ENCODE results near the gene RELCH. TPM values are rescaled to one million over a fixed set of nuclear protein-coding genes. Genes with fewer than 3 reads are reported as not detected.

The RELCH gene
- total RNA-seq, 1 donor from 2014 or later: 11.5 TPM

DNA sequence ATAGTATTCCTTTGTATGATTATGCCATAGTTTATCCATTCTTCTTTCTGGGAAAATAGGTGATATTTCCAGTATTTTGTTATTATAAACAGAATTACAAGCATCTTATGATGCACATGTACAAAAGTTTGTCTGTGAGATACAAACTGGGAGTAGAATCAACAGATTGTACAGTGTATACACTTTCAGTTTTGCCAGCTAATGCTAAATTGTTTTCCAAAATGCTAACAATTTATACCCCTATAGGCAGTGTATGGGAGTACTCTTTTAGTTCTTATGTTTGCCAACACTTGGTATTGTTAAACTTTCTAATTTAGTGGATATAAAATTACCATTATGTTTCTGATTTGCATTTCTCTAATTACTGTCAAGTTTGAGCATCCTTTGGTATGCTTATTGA is 107.0 kb downstream of the RELCH start:
- DNase-seq (no peak), ATAC-seq (no peak)
- intact Hi-C loops (cut with micrococcal nuclease): no loop called here

DNA sequence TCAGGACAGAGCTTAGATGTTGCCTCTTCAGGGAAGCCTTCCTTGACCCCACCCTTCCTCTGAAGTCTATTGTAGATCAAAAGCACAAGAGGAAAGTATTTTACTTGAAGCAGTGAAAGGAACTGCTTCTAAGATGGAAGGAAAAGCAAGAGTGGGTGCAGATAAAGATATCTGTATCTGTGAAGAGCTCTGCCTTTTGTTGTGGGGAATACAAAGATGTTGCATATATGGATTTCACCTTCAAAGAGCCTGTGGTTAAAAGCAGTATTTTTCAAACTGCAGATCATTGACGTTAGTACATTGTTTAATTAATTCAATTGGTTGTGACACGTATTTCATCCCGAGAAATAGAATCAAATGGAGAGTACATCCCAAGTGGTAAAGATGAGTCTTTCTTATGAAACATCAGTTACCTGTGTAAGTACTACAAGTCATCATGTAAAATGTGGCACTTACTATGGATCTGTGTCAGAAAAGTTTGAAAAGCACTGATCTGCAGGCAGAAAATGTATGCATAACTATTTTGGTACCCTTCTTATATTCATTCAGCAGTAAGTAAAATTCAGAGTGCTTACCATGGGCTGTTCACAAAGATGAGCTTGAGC is 113.4 kb downstream of the RELCH start:
- ATAC-seq: no peak
- no peak for DNase-seq
- intact Hi-C loops (cut with micrococcal nuclease): no loop called here

DNA sequence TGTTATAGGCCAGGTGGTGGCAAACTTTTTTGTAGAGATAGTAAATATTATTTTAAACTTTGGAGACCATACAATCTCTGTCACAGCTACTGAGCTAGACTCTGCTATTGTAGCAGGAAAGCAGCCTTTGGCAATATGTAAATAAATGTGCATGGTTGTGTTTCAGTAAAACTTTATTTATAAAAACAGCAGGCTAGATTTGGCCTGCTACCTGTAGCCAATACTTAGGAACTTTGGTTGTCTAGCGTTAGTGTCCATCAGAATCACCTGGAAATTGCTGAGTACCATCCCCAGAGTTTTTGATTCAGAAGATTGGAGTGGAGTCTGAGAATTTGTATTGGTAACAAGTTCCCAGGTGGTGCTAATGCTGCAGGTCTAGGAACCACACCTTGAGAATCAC is 114.3 kb downstream of the RELCH start:
- intact Hi-C loops (cut with micrococcal nuclease): no loop called here
- no peak for ATAC-seq
- no peak for DNase-seq

DNA sequence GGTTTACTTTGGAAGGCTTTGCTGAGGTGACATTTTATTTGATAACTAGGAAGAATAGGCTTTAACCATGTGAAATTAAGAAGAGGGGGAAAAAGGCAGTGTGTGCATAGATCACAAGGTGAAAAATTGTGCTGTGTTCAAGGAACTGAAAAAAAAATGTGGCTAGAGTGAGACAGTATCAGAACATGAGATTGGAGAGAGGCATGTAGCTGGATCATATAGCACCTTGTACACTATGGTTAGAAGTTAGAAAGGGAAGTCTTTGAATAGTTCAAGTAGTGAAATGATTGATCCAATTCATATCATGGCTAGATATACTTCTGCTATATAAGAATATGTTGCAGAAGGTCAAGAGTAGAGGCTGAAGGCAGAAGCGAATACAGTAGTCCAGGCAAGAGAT is 125.8 kb downstream of the RELCH start:
- DNase-seq: no peak
- no peak for ATAC-seq
- intact Hi-C loops (cut with micrococcal nuclease): no loop called here

DNA sequence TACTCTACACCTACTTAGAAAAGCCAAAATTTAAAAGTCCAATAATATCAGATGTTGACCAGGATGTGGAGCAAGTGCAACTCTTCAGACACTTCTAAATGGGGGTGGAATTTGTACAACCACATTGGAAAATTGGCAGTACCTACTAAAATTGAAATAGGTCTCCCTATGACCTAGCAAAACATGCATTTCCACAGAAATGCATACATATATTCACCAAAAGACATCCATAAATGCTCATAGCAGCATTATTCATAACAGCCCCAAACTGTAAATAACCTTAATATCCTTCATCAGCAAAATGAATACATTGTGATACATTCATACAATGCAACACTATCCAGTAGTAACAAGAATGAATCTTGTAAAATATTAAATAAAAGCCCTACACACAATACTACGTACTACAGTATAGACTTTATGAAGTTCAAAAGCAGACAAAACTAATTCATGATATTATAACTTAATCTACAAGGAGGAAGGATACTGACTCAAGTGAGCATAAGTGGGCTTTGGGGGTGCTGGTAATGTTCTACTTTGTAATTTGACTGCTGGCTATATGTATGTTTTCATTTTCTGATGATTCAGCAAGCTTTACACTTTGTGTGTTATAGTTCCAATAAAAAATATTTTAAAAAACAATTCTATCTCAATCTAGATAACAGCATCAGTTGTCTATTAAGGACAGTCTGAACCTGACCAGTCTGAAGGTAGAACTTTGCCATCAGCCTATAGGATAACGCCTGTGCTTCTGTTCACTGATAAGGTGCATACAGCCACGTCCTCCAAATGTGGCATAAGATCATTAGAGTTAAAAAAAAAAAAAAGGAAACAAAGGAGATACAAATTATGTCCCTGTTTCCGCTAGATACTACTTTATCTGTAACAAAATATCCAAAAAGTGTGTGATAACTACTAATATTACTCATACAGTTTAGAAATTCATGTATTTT is 131.4 kb downstream of the RELCH start:
- ATAC-seq: no peak
- no peak for DNase-seq
- intact Hi-C loops (cut with micrococcal nuclease): no loop called here

DNA sequence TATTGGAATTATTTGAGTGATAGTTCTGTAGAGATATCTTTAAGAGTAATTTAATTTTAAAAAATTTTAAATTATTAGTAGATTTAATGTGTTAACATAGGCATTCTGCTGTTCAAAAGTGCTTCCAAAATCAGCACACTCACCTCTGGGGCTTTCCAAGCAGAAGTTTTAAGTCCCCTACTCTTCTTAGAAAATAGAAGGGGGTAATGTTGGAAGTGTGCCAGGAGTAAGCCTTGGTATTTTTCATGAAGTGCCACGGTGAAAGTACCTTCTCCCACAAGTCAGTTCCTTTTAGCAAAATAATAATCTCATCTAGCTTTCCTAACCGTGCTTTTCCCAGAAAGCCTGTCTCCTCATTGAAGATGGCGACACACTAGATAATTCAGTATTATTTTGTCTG is 134.1 kb downstream of the RELCH start:
- ATAC-seq (no peak), DNase-seq (no peak)
- intact Hi-C loops (cut with micrococcal nuclease): no loop called here

DNA sequence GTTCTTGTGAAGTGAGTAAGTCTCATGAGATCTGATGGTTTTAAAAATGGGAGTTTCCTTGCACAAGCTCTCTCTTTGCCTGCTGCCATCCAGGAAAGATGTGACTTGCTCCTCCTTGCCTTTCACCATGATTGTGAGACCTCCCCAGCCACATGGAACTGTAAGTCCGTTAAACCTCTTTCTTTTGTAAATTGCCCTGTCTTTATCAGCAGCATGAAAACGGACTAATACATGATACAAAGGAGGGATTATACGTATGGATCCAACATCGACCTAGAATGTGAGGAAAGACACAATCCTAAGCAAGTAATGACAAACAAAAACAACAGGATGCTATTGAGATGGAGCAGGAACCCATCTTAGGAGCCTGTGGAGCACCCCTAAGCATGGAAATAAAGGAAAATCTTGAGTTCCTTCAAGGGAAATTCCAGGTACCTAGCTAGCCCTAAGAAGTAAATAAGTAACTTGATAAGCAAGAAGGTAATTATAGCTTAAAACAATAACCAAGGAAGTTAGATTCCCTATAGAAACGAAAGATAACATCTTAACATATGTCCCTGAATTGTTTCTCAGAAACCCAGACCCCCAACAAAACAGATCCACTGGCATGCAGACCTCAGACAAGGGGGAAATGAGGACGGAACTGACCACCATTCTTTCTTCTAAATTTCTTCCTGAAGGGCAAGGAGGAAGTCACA is 136.6 kb downstream of the RELCH start:
- DNase-seq: no peak
- intact Hi-C loops (cut with micrococcal nuclease): no loop called here
- ATAC-seq: no peak

DNA sequence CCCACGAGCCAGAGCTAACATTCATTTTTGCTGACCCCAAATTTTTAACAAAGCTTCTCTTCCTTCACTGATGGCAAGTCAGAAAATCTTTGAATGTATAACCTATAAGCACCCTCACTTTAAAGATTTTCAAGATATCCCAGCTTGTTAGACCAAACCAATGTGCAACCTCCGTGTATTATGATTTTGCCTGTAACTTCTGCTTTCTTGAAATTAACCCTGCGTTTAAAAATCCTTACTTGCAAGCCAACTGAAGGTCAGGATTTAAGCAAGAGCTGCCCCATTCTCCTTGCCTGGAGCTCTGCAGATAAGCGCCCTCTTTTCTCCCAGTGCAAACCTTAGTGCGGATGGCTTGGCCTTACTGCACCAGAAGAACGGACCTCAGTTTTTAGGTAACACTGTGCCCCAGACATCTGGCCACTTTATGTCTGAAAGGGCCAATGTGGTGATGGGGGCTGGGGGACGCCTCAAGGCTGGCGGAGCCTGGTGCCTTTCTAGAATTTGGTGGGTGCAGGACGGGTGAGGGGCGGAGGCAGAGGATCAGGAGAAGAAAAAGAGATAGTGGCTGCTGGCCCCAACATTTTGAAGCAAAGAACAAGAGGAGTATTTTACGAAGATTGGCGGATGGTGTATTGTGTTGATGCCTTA is 137.2 kb downstream of the RELCH start:
- DNase-seq (no peak), ATAC-seq (no peak)
- intact Hi-C loops (cut with micrococcal nuclease): no loop called here

DNA sequence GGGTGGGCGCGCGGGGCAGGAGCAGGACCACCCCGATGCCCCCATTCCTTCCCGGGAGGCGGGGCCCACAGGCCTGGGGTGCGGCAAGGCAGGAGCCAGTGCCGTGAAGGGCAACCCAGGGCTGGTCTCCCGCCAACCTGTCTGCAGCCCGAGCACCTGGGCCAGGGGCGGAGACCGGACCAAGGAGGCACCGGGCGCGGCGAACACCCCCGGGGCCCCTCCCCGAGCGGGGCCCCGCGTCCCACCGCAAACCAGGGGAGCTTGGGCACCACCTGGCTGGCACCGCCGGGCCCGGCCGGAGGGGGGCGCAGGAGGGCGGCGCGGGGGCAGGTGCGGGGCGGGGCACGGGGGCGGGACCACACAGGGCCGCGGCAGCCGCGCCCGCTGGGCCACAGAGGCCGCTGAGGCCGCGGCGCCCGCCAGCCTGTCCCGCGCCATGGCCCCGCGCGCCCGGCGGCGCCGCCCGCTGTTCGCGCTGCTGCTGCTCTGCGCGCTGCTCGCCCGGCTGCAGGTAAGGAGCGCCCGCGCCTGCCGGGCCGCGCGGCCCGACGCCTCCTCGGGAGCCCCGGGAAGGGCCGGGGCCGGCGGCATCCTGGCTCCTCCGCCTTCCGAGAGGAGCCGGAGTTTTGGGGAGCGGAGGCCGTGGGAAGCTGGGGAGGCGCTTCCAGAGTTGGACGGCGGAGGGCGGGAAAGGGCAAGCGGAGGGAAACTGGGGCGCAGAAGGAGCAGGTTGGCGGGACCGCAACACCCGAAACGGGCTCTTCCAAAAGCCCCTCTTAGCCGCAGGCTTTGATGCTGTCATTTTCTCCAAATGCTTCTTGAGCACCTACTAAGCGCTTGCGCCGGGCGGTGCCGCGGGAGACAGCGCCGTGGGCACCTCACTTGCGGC is 138.1 kb downstream of the RELCH start, which contains the start of gene TNFRSF11A:
Gene TNFRSF11A (plus strand): TSS at position 394 of the 889 bp plus-strand sequence. CDS start 43 bp downstream, at position 437.
- intact Hi-C loops (cut with micrococcal nuclease): no loop called here
- DNase-seq (peak; percentile 69), ATAC-seq (peak; percentile 75)

DNA sequence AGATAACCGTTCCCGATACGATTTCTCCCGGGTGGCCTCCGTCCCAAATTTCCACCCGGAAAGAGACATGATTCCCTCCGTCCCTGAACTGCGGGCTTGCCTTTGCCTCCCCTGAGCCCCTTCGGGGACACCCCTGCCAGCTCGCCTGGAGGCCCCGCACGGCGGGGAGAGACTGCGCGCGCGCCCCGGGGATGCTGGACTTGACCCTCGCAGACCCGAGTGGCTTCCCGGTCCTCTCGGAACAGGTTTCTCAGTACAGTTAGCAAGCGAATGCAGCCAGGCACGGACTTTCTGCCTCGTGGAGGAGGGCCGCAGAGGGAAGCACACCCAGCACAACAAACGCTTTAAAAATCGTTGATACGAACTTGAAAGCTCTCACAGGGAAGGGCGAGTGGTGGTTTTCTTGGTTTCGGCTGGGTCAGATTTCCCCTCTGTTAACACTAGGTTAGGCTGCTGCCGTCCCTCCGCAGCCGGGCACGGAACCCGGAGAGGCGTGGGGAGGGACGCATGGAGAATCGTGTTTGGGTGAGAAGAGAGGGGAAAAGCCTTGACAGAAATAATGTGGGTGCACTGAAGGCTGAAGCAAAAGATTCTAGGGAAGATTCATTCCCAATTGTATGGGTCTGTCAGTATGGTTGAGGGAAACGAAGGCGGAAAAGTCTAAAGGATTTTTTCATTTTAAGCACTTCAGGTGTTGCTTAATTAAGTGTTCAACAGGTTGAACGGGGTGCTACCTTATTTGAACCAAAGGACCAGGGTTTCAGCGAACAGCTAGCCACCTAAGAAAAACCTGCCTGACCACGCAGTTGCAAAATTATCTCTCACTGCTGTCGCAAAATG is 139.0 kb downstream of the RELCH start:
- intact Hi-C loops (cut with micrococcal nuclease): no loop called here
- DNase-seq (peak; percentile 30), ATAC-seq (peak; percentile 4)

DNA sequence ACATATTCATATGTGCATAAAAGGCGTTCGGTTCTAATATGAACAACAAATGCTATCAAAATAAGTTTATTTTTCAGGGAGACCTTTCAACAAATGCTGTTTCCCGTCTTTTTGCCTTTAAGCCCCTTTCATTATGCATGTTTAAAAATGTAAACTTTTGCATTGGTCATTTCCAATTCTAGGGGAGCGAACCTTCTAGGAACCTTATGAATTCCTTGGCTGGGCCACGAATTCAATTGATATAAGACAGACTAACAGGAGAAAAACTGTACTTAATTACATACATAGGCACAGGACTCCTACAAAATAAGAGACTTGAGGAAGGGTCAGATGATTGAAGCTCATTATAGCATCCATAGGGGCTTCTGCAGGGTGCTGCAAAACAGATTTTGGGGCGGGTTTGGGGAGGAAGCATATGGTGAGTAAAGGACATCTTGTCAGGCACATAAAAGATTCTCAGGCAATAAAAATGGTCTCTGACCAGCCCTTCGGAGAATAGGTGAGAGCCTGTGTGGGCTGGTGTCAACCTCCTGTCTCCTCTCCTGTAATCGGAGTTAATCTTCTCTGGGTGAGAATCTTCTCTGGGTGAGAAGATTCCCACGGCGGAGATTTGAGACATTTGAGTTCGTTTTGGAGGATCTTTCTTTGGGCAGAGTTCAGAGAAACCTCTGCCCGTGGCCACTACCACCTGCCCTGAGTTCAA is 139.7 kb downstream of the RELCH start:
- intact Hi-C loops (cut with micrococcal nuclease): no loop called here
- ATAC-seq (no peak), DNase-seq (no peak)

DNA sequence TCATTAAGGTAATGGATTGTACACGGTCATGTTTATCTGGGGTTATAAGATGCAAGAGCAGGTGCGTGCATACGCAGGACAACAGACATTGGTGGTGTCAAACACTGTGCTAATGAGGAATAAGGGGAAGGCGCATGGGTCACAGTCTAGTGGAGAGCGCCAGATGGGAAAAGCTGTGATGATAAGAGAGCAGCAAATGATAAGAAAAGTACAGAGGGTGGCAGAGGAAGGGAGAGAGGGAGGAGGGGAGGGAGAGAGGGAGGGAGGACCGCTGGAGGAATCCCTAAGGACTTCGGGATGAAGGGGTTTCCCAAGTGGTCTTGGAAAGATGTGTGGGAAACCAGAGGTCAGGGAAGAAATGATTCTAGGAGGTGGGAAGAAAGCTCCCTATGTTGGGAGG is 140.9 kb downstream of the RELCH start:
- ATAC-seq (peak; percentile 22), DNase-seq (no peak)
- intact Hi-C loops (cut with micrococcal nuclease): no loop called here

DNA sequence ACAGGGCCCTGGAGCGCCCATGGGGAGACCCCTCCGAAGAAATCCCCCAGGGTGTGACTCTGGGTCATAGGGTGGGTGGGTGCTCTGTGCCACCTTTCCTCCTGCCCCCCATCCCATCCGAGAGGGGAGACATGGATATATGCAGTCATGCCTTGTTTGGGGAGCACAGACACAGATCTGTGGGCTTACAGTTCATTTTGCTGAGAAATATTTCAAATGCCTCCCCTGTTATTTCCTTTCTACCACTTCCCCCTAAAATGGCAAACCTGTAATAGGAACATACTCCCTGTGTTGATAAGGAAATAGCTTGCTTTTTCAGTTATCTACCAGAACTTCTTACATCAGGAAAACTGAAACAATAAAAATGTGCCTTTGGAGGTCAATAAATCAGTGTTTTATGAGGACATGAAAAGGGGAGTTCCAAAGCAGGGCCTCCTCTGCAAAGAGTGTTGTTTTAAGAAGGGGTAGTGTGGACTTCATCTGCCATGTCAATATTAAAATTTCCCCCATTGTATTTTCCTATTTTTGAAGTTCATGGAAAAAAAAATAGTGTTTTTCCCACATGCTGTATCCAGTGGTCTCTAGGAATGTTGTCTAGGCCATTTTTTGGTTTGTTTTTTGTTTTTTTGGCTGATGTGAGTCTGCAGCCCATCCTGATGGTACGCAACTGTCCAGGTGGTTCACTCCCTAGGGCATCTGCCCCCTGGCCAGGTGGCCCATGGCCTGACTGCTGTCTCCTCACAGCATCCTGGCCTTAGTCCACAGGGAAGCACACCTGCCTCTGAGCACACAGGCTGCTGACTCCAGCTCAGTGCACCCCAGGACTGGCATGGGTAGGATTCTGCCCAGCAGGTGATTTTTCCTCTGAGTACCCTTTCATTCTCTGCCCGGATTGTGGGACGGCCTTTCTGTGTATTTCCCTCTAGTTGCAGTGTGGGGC is 141.8 kb downstream of the RELCH start:
- intact Hi-C loops (cut with micrococcal nuclease): no loop called here
- ATAC-seq: no peak
- no peak for DNase-seq

DNA sequence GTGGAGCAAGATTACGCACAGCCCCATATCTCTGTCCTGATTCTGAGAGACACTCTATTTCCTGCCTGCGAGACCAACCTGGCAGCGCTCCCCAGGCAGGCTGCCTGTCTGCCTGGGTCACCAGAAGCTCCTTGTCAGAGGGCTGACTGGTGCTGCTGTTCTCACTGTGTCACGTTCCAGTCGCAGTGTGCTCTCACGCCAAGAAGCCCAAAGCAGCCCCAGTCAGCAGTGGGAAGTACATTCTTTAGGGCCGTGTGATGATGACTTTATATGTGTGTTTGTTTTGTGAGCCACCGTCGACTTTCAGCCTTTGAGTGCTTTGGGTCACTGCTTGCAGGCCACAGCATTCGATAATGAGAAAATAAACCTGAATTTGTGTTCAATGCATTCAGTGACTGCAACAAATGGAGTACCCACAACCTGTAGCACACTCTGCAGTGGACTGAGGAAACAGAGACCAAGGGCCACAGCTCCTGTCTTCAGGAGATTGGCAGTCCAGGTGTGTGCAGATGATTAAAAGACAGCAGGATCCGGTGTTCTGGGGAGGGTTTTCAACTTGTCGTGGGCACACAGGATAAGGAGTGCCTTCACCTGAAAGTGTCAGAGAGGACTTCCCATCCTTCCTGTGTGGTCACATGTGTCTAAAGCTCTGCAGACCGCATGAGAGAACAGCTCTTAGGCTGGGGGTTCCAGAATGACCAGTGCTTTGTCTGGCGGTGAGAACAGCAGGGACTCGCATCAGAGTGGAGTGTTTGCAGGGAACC is 142.8 kb downstream of the RELCH start:
- DNase-seq (peak; percentile 82), ATAC-seq (peak; percentile 91)
- intact Hi-C loops (cut with micrococcal nuclease): no loop called here

DNA sequence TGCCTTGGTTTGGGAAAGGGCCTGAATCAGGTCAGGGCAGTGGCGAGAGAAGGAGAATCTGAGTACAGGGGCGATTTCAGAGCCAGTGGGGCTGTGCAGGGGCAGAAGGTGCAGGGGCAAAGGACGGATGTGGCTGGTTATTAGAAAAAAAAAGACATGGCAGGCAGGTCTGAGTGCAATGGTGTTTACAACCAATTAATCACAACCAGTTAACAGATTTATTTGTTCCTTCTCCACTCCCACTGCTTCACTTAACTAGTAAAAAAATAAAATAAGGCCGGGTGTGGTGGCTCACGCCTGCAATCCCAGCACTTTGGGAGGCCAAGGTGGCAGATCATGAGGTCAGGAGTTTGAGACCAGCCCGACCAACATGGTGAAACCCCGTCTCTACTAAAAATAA is 143.6 kb downstream of the RELCH start:
- DNase-seq: no peak
- intact Hi-C loops (cut with micrococcal nuclease): no loop called here
- ATAC-seq: no peak

All from left ventricle myocardium superior (tissue), 1 donor.